ENCODE measurements around the gene RAP1GAP. TPM values are rescaled to one million over a fixed set of nuclear protein-coding genes. Genes with fewer than 3 reads are reported as not detected.

The RAP1GAP gene
- total and polyA plus RNA-seq, 9 of the 15 experiments (the other 6 are each of a cell fraction or from before 2014, with no cell fraction given): 0.29 to 30.2 (median 19.2) TPM

GRCh38 chr1:21607549-21608529, 61.3 kb downstream of the RAP1GAP start (continued):
- TF ChIP-seq MGA (IDR thresholded peaks at IDR 0.05) (no peak), ZNF707 (CRISPR knock-in tag; conservative IDR thresholded peaks at IDR 0.05) (no peak), C11orf30 (IDR thresholded peaks at IDR 0.05; ENCODE audit: low read depth) (peak; percentile 59), ZC3H4 (CRISPR knock-in tag; IDR thresholded peaks at IDR 0.05; ENCODE audit: borderline replicate concordance) (no peak), BRD4 (IDR thresholded peaks at IDR 0.05) (no peak), TRIM28 (IDR thresholded peaks at IDR 0.05) (no peak), SLC30A9 (CRISPR knock-in tag; IDR thresholded peaks at IDR 0.05) (no peak), U2AF1 (optimal IDR thresholded peaks at IDR 0.05; ENCODE audit: low read depth, low read length) (no peak), KDM5B (IDR thresholded peaks at IDR 0.05; ENCODE audit: insufficient replicate concordance, low read depth, low read length) (no peak), NFIC (IDR thresholded peaks at IDR 0.05) (no peak)
- TF ChIP-seq, protein P1, sequence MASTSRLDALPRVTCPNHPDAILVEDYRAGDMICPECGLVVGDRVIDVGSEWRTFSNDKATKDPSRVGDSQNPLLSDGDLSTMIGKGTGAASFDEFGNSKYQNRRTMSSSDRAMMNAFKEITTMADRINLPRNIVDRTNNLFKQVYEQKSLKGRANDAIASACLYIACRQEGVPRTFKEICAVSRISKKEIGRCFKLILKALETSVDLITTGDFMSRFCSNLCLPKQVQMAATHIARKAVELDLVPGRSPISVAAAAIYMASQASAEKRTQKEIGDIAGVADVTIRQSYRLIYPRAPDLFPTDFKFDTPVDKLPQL (IDR thresholded peaks at IDR 0.05; ENCODE audit: extremely low read depth, insufficient read length): no peak
- TF ChIP-seq, protein P2, sequence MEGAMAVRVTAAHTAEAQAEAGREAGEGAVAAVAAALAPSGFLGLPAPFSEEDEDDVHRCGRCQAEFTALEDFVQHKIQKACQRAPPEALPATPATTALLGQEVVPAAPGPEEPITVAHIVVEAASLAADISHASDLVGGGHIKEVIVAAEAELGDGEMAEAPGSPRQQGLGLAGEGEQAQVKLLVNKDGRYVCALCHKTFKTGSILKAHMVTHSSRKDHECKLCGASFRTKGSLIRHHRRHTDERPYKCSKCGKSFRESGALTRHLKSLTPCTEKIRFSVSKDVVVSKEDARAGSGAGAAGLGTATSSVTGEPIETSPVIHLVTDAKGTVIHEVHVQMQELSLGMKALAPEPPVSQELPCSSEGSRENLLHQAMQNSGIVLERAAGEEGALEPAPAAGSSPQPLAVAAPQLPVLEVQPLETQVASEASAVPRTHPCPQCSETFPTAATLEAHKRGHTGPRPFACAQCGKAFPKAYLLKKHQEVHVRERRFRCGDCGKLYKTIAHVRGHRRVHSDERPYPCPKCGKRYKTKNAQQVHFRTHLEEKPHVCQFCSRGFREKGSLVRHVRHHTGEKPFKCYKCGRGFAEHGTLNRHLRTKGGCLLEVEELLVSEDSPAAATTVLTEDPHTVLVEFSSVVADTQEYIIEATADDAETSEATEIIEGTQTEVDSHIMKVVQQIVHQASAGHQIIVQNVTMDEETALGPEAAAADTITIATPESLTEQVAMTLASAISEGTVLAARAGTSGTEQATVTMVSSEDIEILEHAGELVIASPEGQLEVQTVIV (CRISPR knock-in tag; IDR thresholded peaks at IDR 0.05; ENCODE audit: borderline replicate concordance): no peak

Data from K562 (cell line).